Hepatic stellate cell (primary cell): ENCODE results near the gene CEP85L.

Source experiments
- DNase-seq: peaks from one replicate; pipeline ENCODE4 v3.0.0; 2011; ENCODE audit warnings: low spot score

CEP85L gene

GRCh38 chr6:118621799-118622470 lies 29.5 kb downstream of the CEP85L start:
- no peak for DNase-seq

GRCh38 chr6:118620202-118620601 lies 31.2 kb downstream of the CEP85L start:
- DNase-seq = no peak

GRCh38 chr6:118618676-118619377 lies 32.6 kb downstream of the CEP85L start:
- peak; percentile 32 for DNase-seq

- DNase-seq = no peak
Observed at GRCh38 chr6:118617417-118617816, 34.0 kb downstream of the CEP85L start.

GRCh38 chr6:118611334-118611733 lies 40.1 kb downstream of the CEP85L start:
- no peak for DNase-seq

GRCh38 chr6:118606858-118607257 lies 44.5 kb downstream of the CEP85L start:
- no peak for DNase-seq

GRCh38 chr6:118606268-118606667 lies 45.1 kb downstream of the CEP85L start:
- DNase-seq = no peak

- DNase-seq = no peak
Observed at GRCh38 chr6:118603372-118603771, 48.0 kb downstream of the CEP85L start.

- no peak for DNase-seq
Observed at GRCh38 chr6:118602300-118602699, 49.1 kb downstream of the CEP85L start.

GRCh38 chr6:118598324-118598723 lies 53.1 kb downstream of the CEP85L start:
- no peak for DNase-seq

- DNase-seq = no peak
Observed at GRCh38 chr6:118597636-118598035, 53.8 kb downstream of the CEP85L start.

- no peak for DNase-seq
Observed at GRCh38 chr6:118596774-118597320, 54.5 kb downstream of the CEP85L start.

GRCh38 chr6:118594877-118595276 lies 56.5 kb downstream of the CEP85L start:
- no peak for DNase-seq

- DNase-seq = no peak
Observed at GRCh38 chr6:118591897-118592296, 59.5 kb downstream of the CEP85L start.

- no peak for DNase-seq
Observed at GRCh38 chr6:118589649-118590365, 61.6 kb downstream of the CEP85L start.

- DNase-seq = no peak
Observed at GRCh38 chr6:118589186-118589585, 62.2 kb downstream of the CEP85L start.

GRCh38 chr6:118588626-118589025 lies 62.8 kb downstream of the CEP85L start:
- DNase-seq = no peak

- DNase-seq = no peak
Observed at GRCh38 chr6:118586746-118587485, 64.5 kb downstream of the CEP85L start.

- no peak for DNase-seq
Observed at GRCh38 chr6:118584911-118585310, 66.5 kb downstream of the CEP85L start.

GRCh38 chr6:118581489-118581959 lies 69.9 kb downstream of the CEP85L start:
- DNase-seq = peak; percentile 50

GRCh38 chr6:118580585-118581419 lies 70.6 kb downstream of the CEP85L start:
- peak; percentile 37 for DNase-seq
